ENCODE measurements around the gene BRME1.

- no peak for TF ChIP-seq CTCF (IDR thresholded peaks at IDR 0.05; ENCODE audit: borderline replicate concordance, extremely low read depth, low read length, poor library complexity, severe bottlenecking)
- no peak for TF ChIP-seq EZH2 (IDR thresholded peaks at IDR 0.05; ENCODE audit: borderline replicate concordance, low read depth, low read length, severe bottlenecking)
These were observed 64.6 kb downstream of the BRME1 start for GRCh38 chr19:13841086-13841961.
